HG03039 (cell line): ENCODE data around the gene FBXL17.
"Not testable (repeated sequence)": the region's sequence is repeated elsewhere in the genome, so short reads cannot be mapped to it uniquely, and the experiment has no call there.

ENCODE experiments used
- ATAC-seq: cut with Tn5 transposase; IDR thresholded peaks from one replicate; pipeline ENCODE4 v1.9.1; 2021; ENCODE audit warnings: mild to moderate bottlenecking, moderate library complexity; ENCODE audit not compliant: unreplicated experiment

Gene FBXL17

GRCh38 chr5:108381954-108382783 lies at the start of gene FBXL17:
FBXL17 (minus strand) TSS chr5:108382098.
- ATAC-seq = peak; percentile 70

- ATAC-seq = no peak
Observed at GRCh38 chr5:108430931-108431608, 49.2 kb upstream of the FBXL17 start.

DNA sequence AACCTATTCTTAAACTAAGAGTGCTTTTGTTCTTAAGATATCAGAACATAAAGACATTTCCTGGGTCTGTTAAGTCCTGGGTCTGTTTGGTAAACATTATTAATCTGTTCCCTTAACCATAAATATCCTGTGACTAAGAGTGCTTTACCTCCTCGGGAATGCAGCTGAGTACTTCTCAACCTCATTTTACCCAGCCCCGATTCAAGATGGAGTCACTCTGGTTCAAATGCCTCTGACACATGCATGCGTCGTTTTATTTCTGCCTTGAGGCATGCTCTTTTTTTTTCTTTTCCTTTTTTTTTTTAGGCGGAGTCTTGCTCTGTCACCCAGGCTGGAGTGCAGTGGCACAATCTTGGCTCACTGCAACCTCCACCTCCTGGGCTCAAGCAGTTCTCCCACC lies 39.8 kb upstream of the FBXL17 start:
- no peak for ATAC-seq

- ATAC-seq = no peak
Observed at GRCh38 chr5:108420755-108421154, 38.9 kb upstream of the FBXL17 start.

DNA sequence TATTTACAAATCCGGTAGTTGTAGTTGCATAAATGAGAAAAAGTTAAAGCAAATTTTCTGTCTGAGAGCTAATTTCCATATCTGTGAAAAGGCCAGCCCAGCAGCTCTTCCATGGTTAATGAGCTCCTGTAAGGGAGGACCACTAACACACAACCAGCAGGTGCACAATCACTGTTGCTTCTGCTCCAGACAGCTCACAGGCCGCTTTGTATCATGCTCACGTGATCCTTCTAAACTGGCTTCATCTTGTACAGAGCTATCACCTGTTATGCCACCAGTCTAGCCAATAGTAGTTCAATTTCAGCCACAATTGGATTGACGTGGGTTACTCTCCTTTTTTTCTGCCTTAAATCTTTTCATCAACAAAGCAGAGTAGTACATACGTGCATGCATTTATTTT lies 38.3 kb upstream of the FBXL17 start:
- ATAC-seq = no peak

DNA sequence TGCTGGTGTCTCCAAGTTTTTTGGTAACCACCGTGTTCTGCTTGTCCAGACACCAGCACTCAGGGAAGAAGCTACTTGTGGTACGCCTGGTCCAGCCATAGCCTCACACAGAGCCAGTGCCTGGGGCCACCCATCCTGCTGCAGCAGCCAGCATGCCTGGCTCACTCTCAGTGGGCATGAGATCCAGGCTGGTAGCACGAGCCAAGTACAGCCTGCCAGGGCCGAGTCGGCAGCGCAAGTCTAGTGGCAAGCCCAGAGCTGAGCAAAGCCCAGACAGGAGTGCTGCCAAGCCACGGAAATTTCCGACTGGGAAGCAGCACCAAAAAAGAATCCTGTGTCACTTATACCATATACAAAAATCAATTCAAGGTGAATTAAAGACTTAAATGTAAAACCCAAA lies 36.3 kb upstream of the FBXL17 start:
- no peak for ATAC-seq

GRCh38 chr5:108417166-108417670 lies 35.3 kb upstream of the FBXL17 start:
- no peak for ATAC-seq

DNA sequence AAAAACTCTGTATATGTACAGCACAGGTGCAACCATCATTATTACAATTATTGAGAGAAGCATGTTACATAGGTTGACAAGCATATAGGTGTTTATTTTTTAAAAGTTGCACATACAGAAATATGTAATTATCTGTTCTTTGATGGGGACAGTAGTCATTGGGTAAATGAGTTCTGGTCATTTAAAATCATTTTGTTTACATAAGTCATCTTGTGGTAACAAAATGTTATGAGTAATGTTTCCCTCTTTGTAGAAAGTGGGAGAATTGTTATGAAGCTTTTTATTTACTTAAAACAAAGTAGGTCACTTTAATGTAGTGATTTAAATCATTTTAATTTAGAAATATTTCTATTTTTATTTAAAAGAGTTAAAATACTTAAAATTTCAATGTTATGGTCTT lies 33.8 kb upstream of the FBXL17 start:
- no peak for ATAC-seq

DNA sequence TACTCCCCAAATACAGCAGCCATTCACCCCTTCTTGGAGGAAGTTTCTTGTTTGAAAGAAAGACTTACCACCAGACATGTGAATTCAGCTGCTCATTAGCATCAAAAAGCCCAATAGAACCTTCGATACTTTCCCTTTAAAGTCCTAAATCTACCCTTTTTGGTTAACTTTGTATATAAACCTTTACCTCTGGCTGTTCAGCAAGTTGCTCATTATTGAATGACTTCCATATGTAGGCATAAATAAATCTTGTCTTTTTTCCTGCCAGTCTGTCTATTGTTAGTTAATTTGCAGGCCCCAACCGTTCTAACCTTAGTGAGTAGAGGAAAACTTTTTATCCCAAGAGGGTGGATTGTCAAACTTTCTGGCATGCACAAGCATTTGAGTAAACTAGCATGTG lies 27.9 kb upstream of the FBXL17 start:
- ATAC-seq = no peak

DNA sequence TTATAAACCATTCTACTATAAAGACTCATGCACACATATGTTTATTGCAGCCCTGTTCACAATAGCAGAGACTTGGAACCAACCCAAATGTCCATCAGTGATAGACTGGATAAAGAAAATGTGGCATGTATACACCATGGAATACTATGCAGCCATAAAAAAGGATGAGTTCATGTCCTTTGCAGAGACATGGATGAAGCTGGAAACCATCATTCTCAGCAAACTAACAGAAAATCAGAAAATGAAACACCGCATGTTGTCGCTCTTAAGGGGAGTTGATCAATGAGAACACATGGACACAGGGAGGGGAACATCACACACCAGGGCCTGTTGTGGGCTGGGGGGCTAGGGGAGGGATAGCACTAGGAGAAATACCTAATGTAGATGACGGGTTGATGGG lies 23.3 kb upstream of the FBXL17 start:
- ATAC-seq = not testable (repeated sequence)

GRCh38 chr5:108398964-108399363 lies 17.1 kb upstream of the FBXL17 start:
- no peak for ATAC-seq

DNA sequence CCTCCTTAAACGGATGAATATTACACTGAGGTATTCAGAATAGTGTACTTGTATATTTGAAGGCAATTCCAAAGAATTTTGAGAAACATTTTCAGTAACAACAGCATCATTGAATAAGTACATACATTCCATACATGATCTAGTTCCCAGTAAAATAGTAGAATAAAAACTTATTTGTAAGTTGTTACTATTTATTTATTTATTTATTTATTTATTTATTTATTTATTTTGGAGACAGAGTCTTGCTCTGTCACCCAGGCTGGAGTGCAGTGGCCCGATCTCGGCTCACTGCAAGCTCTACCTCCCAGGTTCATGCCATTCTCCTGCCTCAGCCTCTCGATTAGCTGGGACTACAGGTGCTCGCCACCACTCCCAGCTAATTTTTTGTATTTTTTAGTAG lies 14.9 kb upstream of the FBXL17 start:
- ATAC-seq = not testable (repeated sequence)

DNA sequence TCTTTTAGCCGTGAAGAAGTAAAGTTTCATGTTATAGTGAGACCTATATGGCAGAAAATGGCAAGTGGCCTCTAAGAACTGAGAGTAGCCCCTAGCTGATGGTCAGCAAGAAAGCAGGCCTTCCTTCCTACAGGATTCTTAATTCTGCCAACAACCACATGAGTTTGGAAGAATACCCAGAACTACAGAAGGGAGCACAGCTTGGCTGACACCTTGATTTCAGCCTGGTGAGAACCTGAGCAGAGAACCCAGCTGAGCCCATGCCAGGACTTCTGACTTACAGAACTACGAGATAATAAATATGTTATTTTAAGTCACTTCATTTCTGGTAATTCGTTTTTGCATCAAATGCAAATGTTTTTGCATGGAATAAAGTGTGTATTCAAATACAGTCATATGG lies 5.9 kb upstream of the FBXL17 start:
- no peak for ATAC-seq

- no peak for ATAC-seq
Observed at GRCh38 chr5:108386345-108387061, 4.6 kb upstream of the FBXL17 start.

GRCh38 chr5:108384741-108385140 lies 2.8 kb upstream of the FBXL17 start:
- no peak for ATAC-seq

DNA sequence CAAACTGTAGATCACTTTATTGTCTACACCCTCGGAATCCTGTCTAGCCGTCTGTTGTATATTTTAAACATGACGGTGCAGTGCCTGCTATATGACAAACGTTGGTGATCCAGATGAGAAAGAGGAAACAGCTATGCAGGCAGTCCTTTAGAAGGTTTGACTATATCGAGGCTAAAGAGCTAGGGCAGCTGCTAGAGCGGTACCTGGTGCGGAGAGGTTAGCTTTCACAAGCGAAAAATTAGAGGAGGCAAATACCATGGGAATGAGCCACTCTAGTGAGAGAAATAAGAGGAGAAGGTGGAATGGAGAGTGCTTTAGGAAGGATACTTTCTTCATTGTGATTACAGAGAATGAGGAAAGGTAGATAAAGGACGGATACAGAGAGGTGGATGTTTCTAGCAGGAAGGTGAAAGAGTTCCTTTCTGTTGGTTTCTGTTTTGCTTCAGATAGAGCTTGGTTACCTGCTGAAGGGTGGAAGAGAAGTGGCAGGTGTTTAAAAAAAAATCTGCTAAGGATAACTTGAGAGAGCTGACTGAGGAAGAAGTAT lies 959 bp upstream of the FBXL17 start:
- no peak for ATAC-seq

DNA sequence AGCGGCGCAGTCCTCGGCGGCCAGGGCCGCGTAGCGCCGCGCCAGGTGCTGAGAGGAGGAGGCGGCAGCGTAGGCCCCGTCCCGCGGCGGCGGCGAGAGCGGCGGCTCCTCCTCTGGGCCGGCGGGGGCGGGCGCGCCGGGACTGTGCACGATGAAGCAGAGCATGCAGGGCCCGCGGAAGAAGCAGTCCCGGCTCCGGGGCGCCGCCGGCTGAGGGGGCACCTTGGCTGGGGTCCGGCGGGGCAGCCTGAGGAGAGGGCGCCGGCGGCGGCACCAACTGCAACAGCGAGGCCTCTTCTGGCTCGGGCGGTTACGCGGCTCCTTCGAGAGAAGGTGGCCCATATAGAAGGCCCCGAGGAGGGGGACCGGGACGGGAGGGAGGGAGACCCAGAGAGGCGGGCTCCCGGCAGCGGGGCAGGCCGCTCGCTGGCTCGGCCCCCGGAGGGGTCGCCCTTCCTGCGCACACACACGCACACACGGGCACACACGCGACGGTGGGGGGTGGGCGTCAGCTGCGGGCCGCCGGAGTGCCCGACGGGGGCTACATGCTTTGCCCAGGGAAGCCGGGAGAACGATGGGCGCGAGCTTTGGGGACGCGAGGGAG lies 446 bp downstream of the FBXL17 start:
- peak; percentile 47 for ATAC-seq

DNA sequence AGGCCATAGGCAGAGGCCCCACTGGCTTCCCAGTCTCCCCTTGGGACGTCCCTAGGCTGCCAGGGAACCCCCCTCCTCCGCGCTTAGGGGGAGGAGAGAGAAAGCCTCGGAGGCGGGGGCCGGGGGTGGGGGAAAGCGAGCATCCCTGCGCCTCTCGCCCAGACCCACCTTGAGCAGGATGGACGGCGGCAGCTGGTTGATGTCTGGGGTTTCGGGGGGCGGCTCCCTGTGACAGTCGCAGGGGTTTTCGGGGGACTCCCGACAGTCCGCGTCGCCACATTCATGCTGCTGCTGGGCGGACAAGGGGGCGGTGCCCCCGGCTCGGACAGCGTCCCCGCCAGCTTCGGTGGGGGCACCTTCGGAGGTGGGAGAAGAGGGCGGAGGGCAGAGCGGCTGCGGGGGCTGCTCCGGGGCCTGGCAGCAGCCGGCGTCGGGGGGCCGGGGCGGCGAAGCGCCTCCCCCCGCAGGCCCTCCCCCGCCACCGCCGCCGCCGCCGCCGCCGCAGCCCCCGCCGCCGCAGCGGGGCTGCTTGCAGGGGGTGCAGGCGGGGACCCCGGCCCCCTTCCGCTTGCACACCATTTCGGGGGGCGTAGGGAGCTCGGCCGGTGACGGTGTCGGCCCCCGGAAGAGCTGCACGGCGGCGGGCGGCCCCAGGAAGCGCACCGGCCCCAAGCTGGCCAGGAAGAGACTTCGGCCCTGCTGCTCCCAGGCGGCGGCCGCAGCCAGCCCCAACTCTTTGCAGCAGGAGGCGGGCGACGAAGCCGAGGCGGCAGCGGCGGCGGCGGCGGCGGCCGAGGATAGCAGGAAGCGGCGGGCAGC lies 1.2 kb downstream of the FBXL17 start:
- ATAC-seq = peak; percentile 22

GRCh38 chr5:108379722-108380530 lies 2.0 kb downstream of the FBXL17 start:
- ATAC-seq = no peak
